Panc1 (cell line): ENCODE results near the gene CRTAC1. TPM values are rescaled to one million over a fixed set of nuclear protein-coding genes. Genes with fewer than 3 reads are reported as not detected.

Experiments
- ATAC-seq: fragments of 200-7000 bp; cut with Tn5 transposase; 2 replicates; pipeline ENCODE4 v1.9.1; 2020; ENCODE audit warnings: mild to moderate bottlenecking, moderate library complexity
- BruUV-seq: library from RNA; stranded (reverse); fragments of 400-500 nt; replicated peaks from 2 replicates; lab custom pipeline; 2021; lab: Mats Ljungman, UMichigan
- CTCF ChIA-PET: fragments of 300-600 bp; sonication (Branson Sonifier 250); formaldehyde crosslinking; loops from one replicate; lab custom pipeline; 2022; ENCODE audit warnings: antibody characterized with exemption; lab: Charles Lee
- POLR2A ChIA-PET: fragments of 300-600 bp; sonication (Branson Sonifier 250); formaldehyde crosslinking; loops from one replicate; lab custom pipeline; 2022; ENCODE audit warnings: antibody characterized with exemption; lab: Charles Lee
- DNase-seq: peaks from one replicate; pipeline ENCODE4 v3.0.0-alpha.2; 2010; ENCODE audit warnings: low read depth, low spot score
- H3K27ac ChIP-seq: 2 replicates; pipeline ENCODE4 v1.5.1; 2011; ENCODE audit warnings: mild to moderate bottlenecking, low read length, inconsistent platforms
- H3K27me3 ChIP-seq: fragments of 200-500 bp; sonication (Bioruptor generic); 2 replicates; pipeline ENCODE4 v1.6.0; 2014; ENCODE audit warnings: low read length, inconsistent platforms; ENCODE audit not compliant: control insufficient read depth, insufficient read depth
- H3K36me3 ChIP-seq: fragments of 200-500 bp; sonication (Bioruptor generic); 2 replicates; pipeline ENCODE4 v1.5.1; 2014; ENCODE audit warnings: inconsistent platforms, mild to moderate bottlenecking, low read length, moderate library complexity; ENCODE audit not compliant: control insufficient read depth, insufficient read depth
- H3K4me1 ChIP-seq: 2 replicates; pipeline ENCODE4 v1.5.1; 2011; ENCODE audit warnings: inconsistent platforms, mild to moderate bottlenecking, low read length, moderate library complexity; ENCODE audit not compliant: control insufficient read depth, insufficient read depth
- H3K4me3 ChIP-seq, 2 experiments: 2 replicates each; pipeline ENCODE4 v1.5.1; 2011 to 2012; ENCODE audit warnings: low read depth in 2 of 2, low read length in 2 of 2, mild to moderate bottlenecking in 2 of 2, inconsistent platforms in 1 of 2, moderate library complexity in 1 of 2
- H3K9me3 ChIP-seq: fragments of 200-500 bp; sonication (Bioruptor generic); 2 replicates; pipeline ENCODE4 v1.5.1; 2014; ENCODE audit warnings: low read depth, mild to moderate bottlenecking, inconsistent platforms, low read length, moderate library complexity; ENCODE audit not compliant: control insufficient read depth, insufficient read depth
- POLR2AphosphoS5 ChIP-seq: IDR thresholded peaks from 2 replicates; pipeline ENCODE4 v1.6.1; 2012; ENCODE audit warnings: mild to moderate bottlenecking, low read depth, low read length, moderate library complexity
- REST ChIP-seq, 2 experiments: IDR thresholded peaks; 2 replicates each; pipeline ENCODE4 v1.6.1; 2011 to 2012; ENCODE audit warnings: low read depth in 2 of 2, control low read depth in 1 of 2, low read length in 1 of 2, mild to moderate bottlenecking in 1 of 2, moderate library complexity in 1 of 2; ENCODE audit not compliant: insufficient read depth in 1 of 2
- SIN3A ChIP-seq: IDR thresholded peaks from 2 replicates; pipeline ENCODE4 v1.6.1; 2012; ENCODE audit warnings: low read depth, mild to moderate bottlenecking, low read length, moderate library complexity, borderline replicate concordance; ENCODE audit not compliant: insufficient read depth
- TCF7L2 ChIP-seq: IDR thresholded peaks from 2 replicates; pipeline ENCODE4 v1.6.1; 2011; ENCODE audit warnings: mild to moderate bottlenecking, low read depth, low read length, inconsistent platforms
- in situ Hi-C: cut with HindIII; loops from 2 replicates; pipeline ENCODE4 v1.10.0; 2016; ENCODE audit warnings: low sequenced_read_pairs, low pct_unique_long_range_greater_than_20kb
- intact Hi-C: fragments of 100-400 bp; cut with micrococcal nuclease; formaldehyde crosslinking; loops from one replicate; pipeline ENCODE4 v1.10.0; 2022; ENCODE audit not compliant: unreplicated experiment
- total RNA-seq: library from RNA; stranded (reverse); gene quantifications from one replicate; pipeline ENCODE4 v1.2.1, GENCODE V29; 2021; ENCODE audit not compliant: unreplicated experiment
- TF ChIP-seq, protein P1 (sequence below): fragments of 450-650 bp; IDR thresholded peaks from 2 replicates; pipeline ENCODE4 v1.5.1; 2017; ENCODE audit warnings: mild to moderate bottlenecking

The CRTAC1 gene
- total RNA-seq, 1 experiment from 2014 or later, result 0.23 TPM

DNA sequence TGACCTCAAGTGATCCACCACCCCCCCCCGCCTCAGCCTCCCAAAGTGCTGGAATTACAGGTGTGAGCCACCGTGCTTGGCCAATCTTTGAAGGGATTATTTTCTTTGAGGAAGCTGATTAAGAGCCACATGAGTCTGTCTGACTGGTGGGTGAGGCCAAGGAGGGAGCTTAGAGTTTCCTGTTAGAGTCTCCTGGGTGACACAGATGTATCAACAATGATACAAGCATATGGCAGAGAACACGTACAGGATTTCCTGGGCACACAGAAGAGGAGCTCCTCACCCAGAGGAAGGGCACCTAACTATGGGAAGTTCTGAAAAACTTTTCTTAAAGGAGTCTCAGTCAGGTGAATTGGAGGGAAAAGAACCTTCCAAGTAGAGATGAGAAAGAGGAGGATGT lies 111.4 kb downstream of the CRTAC1 start:
- no peak overlapping the region for H3K27ac ChIP-seq
- DNase-seq, result no peak

DNA sequence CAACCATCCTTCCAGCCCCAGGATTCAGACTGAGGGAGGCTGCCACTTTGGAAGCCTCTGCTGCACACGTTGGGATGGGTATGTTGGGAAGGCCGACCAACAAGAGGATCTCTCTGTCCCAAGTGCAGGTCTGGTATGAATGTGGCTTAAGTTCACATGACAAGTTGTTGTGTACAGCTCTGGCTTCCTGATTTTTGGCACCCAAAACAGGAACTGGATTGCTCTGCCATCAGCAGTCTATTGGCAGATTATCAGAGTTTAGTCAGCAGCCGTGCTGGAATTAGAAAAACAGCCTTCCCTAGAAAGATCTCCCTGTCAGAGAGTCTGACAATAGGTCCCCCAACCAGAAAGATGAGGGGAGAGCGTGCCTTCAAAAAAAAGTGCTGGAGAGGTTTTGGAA lies 113.8 kb downstream of the CRTAC1 start:
- ChIA-PET CTCF (interaction anchor here (0.6 to 2.8 kb wide), 2 partner anchors 122 to 124 kb away, joined by 6 to 12 read pairs; no protein-coding TSS in a partner anchor), POLR2A (no interaction called here)
- Histone ChIP-seq H3K36me3 (no peaks in the 10 kb centered on the region), H3K4me3 (no peak overlapping the region), H3K27ac (no peak overlapping the region), H3K9me3 (no peaks in the 10 kb centered on the region), H3K27me3 (peaks cover 17% of the 10 kb centered on the region), H3K4me1 (peaks cover 3% of the 10 kb centered on the region; the same call in 1 of the 2 replicates)
- no TSS peak for BruUV-seq
- TF ChIP-seq SIN3A, result no peak
- TF ChIP-seq, protein P1, sequence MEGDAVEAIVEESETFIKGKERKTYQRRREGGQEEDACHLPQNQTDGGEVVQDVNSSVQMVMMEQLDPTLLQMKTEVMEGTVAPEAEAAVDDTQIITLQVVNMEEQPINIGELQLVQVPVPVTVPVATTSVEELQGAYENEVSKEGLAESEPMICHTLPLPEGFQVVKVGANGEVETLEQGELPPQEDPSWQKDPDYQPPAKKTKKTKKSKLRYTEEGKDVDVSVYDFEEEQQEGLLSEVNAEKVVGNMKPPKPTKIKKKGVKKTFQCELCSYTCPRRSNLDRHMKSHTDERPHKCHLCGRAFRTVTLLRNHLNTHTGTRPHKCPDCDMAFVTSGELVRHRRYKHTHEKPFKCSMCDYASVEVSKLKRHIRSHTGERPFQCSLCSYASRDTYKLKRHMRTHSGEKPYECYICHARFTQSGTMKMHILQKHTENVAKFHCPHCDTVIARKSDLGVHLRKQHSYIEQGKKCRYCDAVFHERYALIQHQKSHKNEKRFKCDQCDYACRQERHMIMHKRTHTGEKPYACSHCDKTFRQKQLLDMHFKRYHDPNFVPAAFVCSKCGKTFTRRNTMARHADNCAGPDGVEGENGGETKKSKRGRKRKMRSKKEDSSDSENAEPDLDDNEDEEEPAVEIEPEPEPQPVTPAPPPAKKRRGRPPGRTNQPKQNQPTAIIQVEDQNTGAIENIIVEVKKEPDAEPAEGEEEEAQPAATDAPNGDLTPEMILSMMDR, result no peak
- no peak for TF ChIP-seq REST (IDR thresholded peaks at IDR 0.05; ENCODE audit: insufficient read depth in 1 of 2, low read depth in 2 of 2, low read length in 1 of 2)
- no peak for TF ChIP-seq TCF7L2
- TF ChIP-seq POLR2AphosphoS5, result no peak
- intact Hi-C loops (loop anchor here (10.0 kb wide), 1 partner anchor 388 kb away; no protein-coding TSS in a partner anchor), in situ Hi-C loops (no loop called here)
- no peak for ATAC-seq
- DNase-seq, result no peak

More for the DNA sequence above, 111.4 kb downstream of the CRTAC1 start:
- in situ Hi-C loops, result no loop called here
- Histone ChIP-seq H3K27me3 (peaks cover 17% of the 10 kb centered on the region), H3K4me1 (peaks cover 3% of the 10 kb centered on the region; the same call in 1 of the 2 replicates), H3K4me3 (no peak overlapping the region), H3K36me3 (no peaks in the 10 kb centered on the region), H3K9me3 (no peaks in the 10 kb centered on the region)
- ATAC-seq, result no peak
- ChIA-PET POLR2A (no interaction called here), CTCF (interaction anchor here (0.9 to 2.8 kb wide), 2 partner anchors 122 to 123 kb away, joined by 3 to 12 read pairs; no protein-coding TSS in a partner anchor)
- intact Hi-C loops, result loop anchor here (10.0 kb wide), 1 partner anchor 386 kb away; no protein-coding TSS in a partner anchor
- BruUV-seq, result no TSS peak
- TF ChIP-seq, protein P1, result no peak
- TF ChIP-seq REST (IDR thresholded peaks at IDR 0.05; ENCODE audit: insufficient read depth in 1 of 2, low read depth in 2 of 2, low read length in 1 of 2) (no peak), TCF7L2 (no peak), SIN3A (no peak), POLR2AphosphoS5 (no peak)
